Measurements from ENCODE around the gene SLC35A3.

DNA sequence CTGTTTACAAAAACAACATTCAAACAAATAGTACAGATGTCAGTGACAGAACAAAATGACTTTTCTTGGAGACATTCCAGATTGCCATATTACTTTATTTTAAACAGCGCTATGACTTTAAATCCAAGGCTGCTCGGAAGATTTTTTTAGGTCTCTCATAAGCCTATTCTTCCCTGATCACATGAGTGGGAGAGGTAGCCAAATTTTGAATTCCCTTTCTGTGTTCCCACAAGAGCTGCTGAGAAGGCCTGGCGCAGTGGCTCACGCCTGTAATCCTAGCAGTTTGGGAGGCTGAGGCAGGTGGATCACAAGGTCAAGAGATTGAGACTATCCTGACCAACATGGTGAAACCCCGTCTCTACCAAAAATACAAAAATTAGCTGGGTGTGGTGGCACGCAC is 53.7 kb downstream of the SLC35A3 start:
- no peak for TF ChIP-seq EZH2 (IDR thresholded peaks at IDR 0.05)
- TF ChIP-seq, protein P1, sequence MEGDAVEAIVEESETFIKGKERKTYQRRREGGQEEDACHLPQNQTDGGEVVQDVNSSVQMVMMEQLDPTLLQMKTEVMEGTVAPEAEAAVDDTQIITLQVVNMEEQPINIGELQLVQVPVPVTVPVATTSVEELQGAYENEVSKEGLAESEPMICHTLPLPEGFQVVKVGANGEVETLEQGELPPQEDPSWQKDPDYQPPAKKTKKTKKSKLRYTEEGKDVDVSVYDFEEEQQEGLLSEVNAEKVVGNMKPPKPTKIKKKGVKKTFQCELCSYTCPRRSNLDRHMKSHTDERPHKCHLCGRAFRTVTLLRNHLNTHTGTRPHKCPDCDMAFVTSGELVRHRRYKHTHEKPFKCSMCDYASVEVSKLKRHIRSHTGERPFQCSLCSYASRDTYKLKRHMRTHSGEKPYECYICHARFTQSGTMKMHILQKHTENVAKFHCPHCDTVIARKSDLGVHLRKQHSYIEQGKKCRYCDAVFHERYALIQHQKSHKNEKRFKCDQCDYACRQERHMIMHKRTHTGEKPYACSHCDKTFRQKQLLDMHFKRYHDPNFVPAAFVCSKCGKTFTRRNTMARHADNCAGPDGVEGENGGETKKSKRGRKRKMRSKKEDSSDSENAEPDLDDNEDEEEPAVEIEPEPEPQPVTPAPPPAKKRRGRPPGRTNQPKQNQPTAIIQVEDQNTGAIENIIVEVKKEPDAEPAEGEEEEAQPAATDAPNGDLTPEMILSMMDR (IDR thresholded peaks at IDR 0.05): no peak

All from neural progenitor cell (in vitro differentiated cells).